NT2/D1 (cell line): Measurements from ENCODE around the gene PHGDH.

ENCODE experiments used
- DNase-seq: peaks from one replicate; pipeline ENCODE4 v3.0.0-alpha.2; 2011; ENCODE audit warnings: low read depth, low spot score
- H3K27me3 ChIP-seq: 2 replicates; pipeline ENCODE4 v1.6.0; 2011; ENCODE audit warnings: mild to moderate bottlenecking; ENCODE audit not compliant: insufficient read length, insufficient read depth
- H3K36me3 ChIP-seq: 2 replicates; pipeline ENCODE4 v1.6.1; 2011; ENCODE audit warnings: mild to moderate bottlenecking, low read length, mixed read lengths; ENCODE audit not compliant: insufficient read depth, insufficient read length
- H3K4me1 ChIP-seq: 2 replicates; pipeline ENCODE4 v1.5.1; 2011; ENCODE audit not compliant: insufficient read depth, insufficient read length
- H3K4me3 ChIP-seq: 2 replicates; pipeline ENCODE4 v1.5.1; 2011; ENCODE audit warnings: low read depth; ENCODE audit not compliant: insufficient read length
- H3K9ac ChIP-seq: 2 replicates; pipeline ENCODE4 v1.6.0; 2011; ENCODE audit warnings: low read depth; ENCODE audit not compliant: insufficient read length
- H3K9me3 ChIP-seq: 2 replicates; pipeline ENCODE4 v1.5.1; 2011; ENCODE audit warnings: mild to moderate bottlenecking, low read length; ENCODE audit not compliant: insufficient read depth
- SUZ12 ChIP-seq: IDR thresholded peaks from 2 replicates; pipeline ENCODE4 v1.6.1; 2011; ENCODE audit not compliant: insufficient read length, insufficient read depth; ENCODE audit errors: extremely low read depth
- YY1 ChIP-seq: IDR thresholded peaks from 2 replicates; pipeline ENCODE4 v1.6.1; 2011; ENCODE audit not compliant: insufficient read length, insufficient read depth
- ZNF274 ChIP-seq: IDR thresholded peaks from 2 replicates; pipeline ENCODE4 v1.6.1; 2011; ENCODE audit warnings: mild to moderate bottlenecking, low read depth, low read length

PHGDH gene

GRCh38 chr1:119766374-119766794 lies 54.6 kb downstream of the PHGDH start:
- TF ChIP-seq SUZ12 (no peak), ZNF274 (no peak), YY1 (no peak)
- DNase-seq = no peak
- Histone ChIP-seq H3K9me3 (no peaks in the 10 kb centered on the region), H3K27me3 (no peaks in the 10 kb centered on the region), H3K4me3 (no peak overlapping the region), H3K4me1 (no peaks in the 10 kb centered on the region), H3K36me3 (no peaks in the 10 kb centered on the region), H3K9ac (no peak overlapping the region)

- Histone ChIP-seq H3K4me1 (no peaks in the 10 kb centered on the region), H3K27me3 (no peaks in the 10 kb centered on the region), H3K36me3 (no peaks in the 10 kb centered on the region), H3K9ac (no peak overlapping the region), H3K9me3 (no peaks in the 10 kb centered on the region), H3K4me3 (no peak overlapping the region)
- no peak for TF ChIP-seq SUZ12
- no peak for TF ChIP-seq ZNF274
- no peak for TF ChIP-seq YY1
- DNase-seq = no peak
These were observed 55.8 kb downstream of the PHGDH start for GRCh38 chr1:119767486-119767885.

GRCh38 chr1:119768778-119769177 lies 57.0 kb downstream of the PHGDH start, which contains the start of gene HMGCS2:
Gene HMGCS2, minus strand, starts transcription at chr1:119768905. Its CDS starts 61 bp downstream, at chr1:119768844.
- H3K4me3 ChIP-seq = no peak within 1 kb of the TSS
- no peaks in the 10 kb centered on the region for H3K36me3 ChIP-seq
- H3K9me3 ChIP-seq = no peaks in the 10 kb centered on the region
- no peak within 1 kb of the TSS for H3K9ac ChIP-seq
- DNase-seq = no peak
- no peaks in the 10 kb centered on the region for H3K4me1 ChIP-seq
- no peak for TF ChIP-seq YY1
- TF ChIP-seq ZNF274 = no peak
- TF ChIP-seq SUZ12 = no peak
- H3K27me3 ChIP-seq = no peaks in the 10 kb centered on the region

- Histone ChIP-seq H3K27me3 (no peaks in the 10 kb centered on the region), H3K9ac (no peak overlapping the region), H3K36me3 (no peaks in the 10 kb centered on the region), H3K4me1 (no peaks in the 10 kb centered on the region), H3K9me3 (no peaks in the 10 kb centered on the region), H3K4me3 (no peak overlapping the region)
- no peak for DNase-seq
- no peak for TF ChIP-seq YY1
- TF ChIP-seq ZNF274 = no peak
- TF ChIP-seq SUZ12 = no peak
These were observed 59.3 kb downstream of the PHGDH start for GRCh38 chr1:119771016-119771415.

- H3K9ac ChIP-seq = no peak overlapping the region
- H3K9me3 ChIP-seq = no peaks in the 10 kb centered on the region
- H3K36me3 ChIP-seq = no peaks in the 10 kb centered on the region
- no peak for DNase-seq
- TF ChIP-seq SUZ12 = no peak
- no peak for TF ChIP-seq ZNF274
- TF ChIP-seq YY1 = no peak
- no peaks in the 10 kb centered on the region for H3K4me1 ChIP-seq
- no peaks in the 10 kb centered on the region for H3K27me3 ChIP-seq
- H3K4me3 ChIP-seq = no peak overlapping the region
These were observed 60.0 kb downstream of the PHGDH start for GRCh38 chr1:119771770-119772169.

- Histone ChIP-seq H3K9ac (no peak overlapping the region), H3K36me3 (no peaks in the 10 kb centered on the region), H3K4me1 (no peaks in the 10 kb centered on the region), H3K27me3 (no peaks in the 10 kb centered on the region), H3K9me3 (no peaks in the 10 kb centered on the region), H3K4me3 (no peak overlapping the region)
- TF ChIP-seq ZNF274 = no peak
- DNase-seq = no peak
These were observed 60.6 kb downstream of the PHGDH start for GRCh38 chr1:119772298-119772697.

GRCh38 chr1:119773711-119774241 lies 62.0 kb downstream of the PHGDH start:
- Histone ChIP-seq H3K4me3 (no peak overlapping the region), H3K9me3 (no peaks in the 10 kb centered on the region), H3K27me3 (no peaks in the 10 kb centered on the region), H3K36me3 (no peaks in the 10 kb centered on the region), H3K9ac (no peak overlapping the region), H3K4me1 (no peaks in the 10 kb centered on the region)
- TF ChIP-seq YY1 = no peak
- TF ChIP-seq SUZ12 = no peak
- TF ChIP-seq ZNF274 = no peak
- peak; percentile 42 for DNase-seq
